Mesothelial cell of epicardium (in vitro differentiated cells): ENCODE results near the gene GON7. TPM values are rescaled to one million over a fixed set of nuclear protein-coding genes. Genes with fewer than 3 reads are reported as not detected.
A peak's percentile ranks its signal among the peaks of the same experiment; 100 is the strongest.

Experiments
- DNase-seq, 2 experiments: peaks; one replicate each; pipeline ENCODE4 v3.0.0; 2021; ENCODE audit warnings: low spot score in 2 of 2; ENCODE audit not compliant: unreplicated experiment in 2 of 2
- H3K27ac Mint-ChIP-seq: 2 replicates; pipeline ENCODE4 v1.8.0; 2021; ENCODE audit warnings: mixed read lengths
- H3K27me3 Mint-ChIP-seq: 2 replicates; pipeline ENCODE4 v1.8.0; 2021; ENCODE audit warnings: low read depth, mixed read lengths
- H3K36me3 Mint-ChIP-seq: 2 replicates; pipeline ENCODE4 v1.8.0; 2021; ENCODE audit warnings: mixed read lengths
- H3K4me1 Mint-ChIP-seq: 2 replicates; pipeline ENCODE4 v1.8.0; 2021; ENCODE audit warnings: mixed read lengths
- H3K4me3 Mint-ChIP-seq: 2 replicates; pipeline ENCODE4 v1.8.0; 2021; ENCODE audit warnings: mild to moderate bottlenecking, moderate library complexity, mixed read lengths
- H3K9me3 Mint-ChIP-seq: 2 replicates; pipeline ENCODE4 v1.8.0; 2021; ENCODE audit warnings: mixed read lengths
- CTCF ChIP-seq: fragments of 200-600 bp; sonication (generic); IDR thresholded peaks from one replicate; pipeline ENCODE4 v1.5.0; 2021; ENCODE audit warnings: antibody characterized with exemption; ENCODE audit not compliant: unreplicated experiment
- total RNA-seq: library from RNA; stranded (reverse); gene quantifications from 3 replicates; pipeline ENCODE4 v1.2.1, GENCODE V29; 2021

The GON7 gene, protein sequence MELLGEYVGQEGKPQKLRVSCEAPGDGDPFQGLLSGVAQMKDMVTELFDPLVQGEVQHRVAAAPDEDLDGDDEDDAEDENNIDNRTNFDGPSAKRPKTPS
- 5.0 to 5.6 TPM (median 5.3 TPM) in 3 replicates for total RNA-seq

GRCh38 chr14:93206793-93207467 is at the start of gene GON7, which contains the start of gene UBR7:
GON7 (minus strand) TSS chr14:93207065; CDS start chr14:93207037, 28 bp downstream.
UBR7 (plus strand) TSS chr14:93207256; CDS start chr14:93207292, 36 bp downstream.
- H3K36me3 Mint-ChIP-seq: peaks cover 2% of the 10 kb centered on the region
- DNase-seq: peak; percentile 89 to 94
- TF ChIP-seq CTCF: peak; percentile 10
- H3K27me3 Mint-ChIP-seq: no peaks in the 10 kb centered on the region
- H3K4me1 Mint-ChIP-seq: peaks cover 20% of the 10 kb centered on the region
- peak within 1 kb of the TSS; percentile 99 for H3K27ac Mint-ChIP-seq
- peak within 1 kb of the TSS; percentile 98 for H3K4me3 Mint-ChIP-seq
- no peaks in the 10 kb centered on the region for H3K9me3 Mint-ChIP-seq

DNA sequence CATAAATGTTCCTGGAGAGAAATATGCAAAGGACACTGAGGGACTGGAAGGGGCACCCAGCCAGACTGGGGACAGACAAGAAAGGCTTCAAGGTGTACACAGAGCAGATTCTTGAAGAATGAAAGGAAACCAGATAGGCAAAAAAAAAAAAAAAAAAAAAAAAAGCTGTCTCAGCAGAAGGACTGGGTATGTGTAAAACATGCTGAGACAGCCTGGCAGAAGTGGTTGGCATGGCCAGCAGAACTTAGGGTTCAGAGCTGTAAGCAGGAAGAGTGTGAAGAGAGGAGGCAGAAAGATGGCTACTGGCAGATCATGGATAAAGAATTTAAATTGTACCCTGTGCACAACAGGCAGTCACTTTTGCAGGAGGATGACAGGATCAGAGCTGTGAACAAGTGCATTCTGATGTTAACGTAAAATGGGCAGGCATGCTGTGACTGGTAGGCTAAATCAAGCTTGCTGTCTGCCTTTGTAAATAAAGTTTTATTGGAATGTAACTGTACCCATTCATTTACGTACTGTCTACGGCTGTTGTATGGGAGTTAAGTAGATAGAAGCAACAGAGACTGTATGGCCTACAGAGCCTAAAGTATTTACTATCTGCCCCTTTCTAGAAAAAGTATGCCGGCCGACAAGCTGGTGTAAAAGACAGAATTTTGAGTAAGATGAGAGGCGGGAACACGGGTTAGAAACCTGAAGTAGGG is 42.4 kb upstream of the GON7 start:
- Mint-ChIP-seq H3K9me3 (no peaks in the 10 kb centered on the region), H3K4me1 (no peaks in the 10 kb centered on the region), H3K27ac (no peak overlapping the region), H3K4me3 (no peak overlapping the region), H3K27me3 (no peaks in the 10 kb centered on the region), H3K36me3 (peaks cover 40% of the 10 kb centered on the region)
- no peak for DNase-seq
- no peak for TF ChIP-seq CTCF

DNA sequence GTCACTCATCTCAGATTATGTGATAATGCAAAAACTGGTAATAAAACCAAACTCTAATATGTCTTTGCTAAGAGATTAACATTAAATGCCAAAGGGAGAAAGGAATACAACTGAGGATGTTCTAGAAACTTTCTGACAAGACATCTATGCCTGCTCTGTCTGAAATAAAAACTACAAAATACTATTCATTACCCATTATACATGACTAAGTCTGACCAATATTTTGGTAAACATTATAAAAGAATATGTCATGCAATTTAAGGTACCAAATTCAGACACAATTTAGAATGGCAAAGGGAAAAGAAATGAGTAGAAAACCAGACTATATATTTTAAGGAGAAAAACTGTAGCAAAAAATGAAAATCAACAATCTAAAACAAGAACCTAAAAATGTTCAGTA is 39.7 kb upstream of the GON7 start:
- Mint-ChIP-seq H3K36me3 (peaks cover 44% of the 10 kb centered on the region), H3K27ac (no peak overlapping the region)

DNA sequence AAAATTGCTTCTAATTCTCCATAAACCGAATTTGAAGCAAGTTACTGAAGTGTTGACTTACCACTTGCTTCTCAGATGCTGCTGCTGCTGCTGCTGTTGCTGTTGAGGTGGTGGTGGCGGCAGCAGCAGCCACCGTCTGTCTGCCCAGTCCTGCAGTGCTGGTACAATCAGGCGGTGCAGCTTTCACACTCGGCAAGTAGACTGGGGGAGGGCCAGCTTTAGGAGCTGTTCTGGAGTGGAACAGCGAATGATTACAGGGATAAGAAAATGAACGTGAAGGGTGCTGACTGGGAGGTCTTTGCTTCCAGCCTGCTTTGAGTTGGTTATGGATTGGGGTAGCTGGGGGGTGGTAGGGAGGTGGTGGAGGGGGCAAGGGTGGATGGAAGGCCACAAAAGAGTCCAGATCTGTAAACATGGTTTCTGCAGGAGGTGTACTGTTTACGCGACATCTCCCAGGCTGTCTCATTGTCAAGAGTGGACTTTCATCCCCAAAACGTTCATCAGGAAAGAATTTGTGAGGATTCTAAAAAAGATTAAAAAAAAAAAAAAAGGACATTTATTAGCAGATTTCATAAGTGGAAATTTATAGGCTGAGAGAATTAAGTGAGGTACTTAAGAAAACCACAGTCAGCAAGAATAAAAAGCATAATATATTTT is 39.0 kb upstream of the GON7 start:
- no peak for DNase-seq
- no peaks in the 10 kb centered on the region for H3K27me3 Mint-ChIP-seq

More for the DNA sequence above, 39.7 kb upstream of the GON7 start:
- no peaks in the 10 kb centered on the region for H3K4me1 Mint-ChIP-seq
- no peak for TF ChIP-seq CTCF
- H3K27me3 Mint-ChIP-seq: no peaks in the 10 kb centered on the region
- no peak overlapping the region for H3K4me3 Mint-ChIP-seq
- no peaks in the 10 kb centered on the region for H3K9me3 Mint-ChIP-seq
- no peak for DNase-seq

DNA sequence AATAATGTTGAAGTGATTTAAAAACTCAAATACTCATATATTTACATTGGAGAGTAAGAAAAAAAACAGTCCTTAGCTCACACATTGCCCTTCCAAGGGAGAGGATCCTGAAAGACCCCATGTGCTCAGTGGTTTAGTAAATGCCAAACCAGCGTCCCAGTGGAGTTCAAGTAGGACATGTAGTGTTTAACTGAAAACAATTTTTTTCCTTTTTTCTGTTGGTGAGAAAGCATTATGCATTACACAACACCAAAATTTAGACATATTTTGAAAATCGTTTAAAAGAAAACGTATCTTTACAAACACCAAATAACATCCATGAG is 33.8 kb upstream of the GON7 start:
- Mint-ChIP-seq H3K36me3 (peaks cover 24% of the 10 kb centered on the region), H3K4me1 (no peaks in the 10 kb centered on the region), H3K4me3 (no peak overlapping the region), H3K9me3 (no peaks in the 10 kb centered on the region), H3K27me3 (no peaks in the 10 kb centered on the region), H3K27ac (no peak overlapping the region)
- no peak for DNase-seq
- no peak for TF ChIP-seq CTCF

More for the DNA sequence above, 39.0 kb upstream of the GON7 start:
- no peak for TF ChIP-seq CTCF
- H3K4me3 Mint-ChIP-seq: no peak overlapping the region
- H3K4me1 Mint-ChIP-seq: no peaks in the 10 kb centered on the region
- H3K9me3 Mint-ChIP-seq: no peaks in the 10 kb centered on the region
- peaks cover 43% of the 10 kb centered on the region for H3K36me3 Mint-ChIP-seq
- H3K27ac Mint-ChIP-seq: no peak overlapping the region
